Suprapubic skin (tissue), 4 donors: Measurements from ENCODE around the gene SAMD4A. TPM values are rescaled to one million over a fixed set of nuclear protein-coding genes. Genes with fewer than 3 reads are reported as not detected.

Experiments
- DNase-seq, 2 donors: peaks; one replicate each; pipeline ENCODE4 v3.0.0-alpha.2; 2019; ENCODE audit warnings: low spot score in 2 of 2
- H3K27ac ChIP-seq: fragments of 200-600 bp; sonication (generic); one replicate; pipeline ENCODE4 v1.5.1; 2019
- H3K27me3 ChIP-seq: fragments of 200-600 bp; sonication (generic); one replicate; pipeline ENCODE4 v1.5.1; 2019
- H3K36me3 ChIP-seq: fragments of 200-600 bp; sonication (generic); one replicate; pipeline ENCODE4 v1.5.1; 2019
- H3K4me1 ChIP-seq: fragments of 200-600 bp; sonication (generic); one replicate; pipeline ENCODE4 v1.5.1; 2019
- H3K4me3 ChIP-seq: fragments of 200-600 bp; sonication (generic); one replicate; pipeline ENCODE4 v1.5.1; 2019; ENCODE audit warnings: mild to moderate bottlenecking
- H3K9me3 ChIP-seq: fragments of 200-600 bp; sonication (generic); one replicate; pipeline ENCODE4 v1.5.1; 2019
- EP300 ChIP-seq: sonication (generic); formaldehyde crosslinking; IDR thresholded peaks from one replicate; pipeline ENCODE4 v1.6.1; 2017; ENCODE audit warnings: antibody characterized with exemption
- POLR2A ChIP-seq, 2 donors: fragments of 450-650 bp; IDR thresholded peaks; one replicate each; pipeline ENCODE4 v1.6.1; 2017; ENCODE audit warnings: antibody characterized with exemption in 2 of 2, mild to moderate bottlenecking in 2 of 2, moderate library complexity in 2 of 2
- POLR2AphosphoS5 ChIP-seq, 3 donors: sonication (generic); formaldehyde crosslinking; IDR thresholded peaks; one replicate each; pipeline ENCODE4 v1.6.1; 2017; ENCODE audit warnings: antibody characterized with exemption in 3 of 3
- WGBS: methylation state at CpG from one replicate; pipeline ENCODE4 v1.1.5; 2018; 5-methylcytosine and 5-hydroxymethylcytosine counted together
- total RNA-seq, 4 donors: library from RNA; depleted of rRNA; stranded (reverse); fragments of >200 nt; gene quantifications; one replicate each; pipeline ENCODE4 v1.1.0, GENCODE V29; 2016
- TF ChIP-seq, protein P1 (sequence below), 2 donors: fragments of 200-600 bp in 1 of 2; fragments of 450-650 bp in 1 of 2; sonication (generic) in 1 of 2; IDR thresholded peaks; one replicate each; pipeline ENCODE4 v1.5.1; 2016 to 2019; ENCODE audit warnings: antibody characterized with exemption in 2 of 2, mild to moderate bottlenecking in 1 of 2, moderate library complexity in 1 of 2

The SAMD4A gene
- total RNA-seq, 4 donors from 2014 or later = 7.7 to 26.6 (median 9.7) TPM

DNA sequence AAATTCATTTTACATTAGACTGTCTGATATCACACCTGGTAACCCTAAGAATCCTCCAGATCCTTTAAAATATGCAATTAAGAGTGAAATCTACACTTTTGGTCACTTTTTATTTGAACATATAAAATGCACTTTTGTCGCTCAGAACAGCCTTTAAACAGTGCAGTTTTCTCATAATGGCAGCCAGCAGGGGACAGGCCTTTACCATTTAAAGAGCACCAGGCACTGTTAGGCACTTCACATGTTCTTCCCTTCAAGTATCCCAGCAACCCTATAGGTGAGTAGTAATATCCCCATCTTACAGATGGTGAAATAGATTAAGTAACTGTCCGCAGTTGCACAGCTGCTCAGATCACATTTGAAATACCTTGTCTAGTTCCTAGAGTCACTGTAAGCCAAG, 11.3 kb upstream of the SAMD4A start:
- no peak for TF ChIP-seq POLR2AphosphoS5 (IDR thresholded peaks at IDR 0.05)
- no peak for TF ChIP-seq EP300
- no peak for TF ChIP-seq POLR2A (IDR thresholded peaks at IDR 0.05)
- TF ChIP-seq, protein P1, sequence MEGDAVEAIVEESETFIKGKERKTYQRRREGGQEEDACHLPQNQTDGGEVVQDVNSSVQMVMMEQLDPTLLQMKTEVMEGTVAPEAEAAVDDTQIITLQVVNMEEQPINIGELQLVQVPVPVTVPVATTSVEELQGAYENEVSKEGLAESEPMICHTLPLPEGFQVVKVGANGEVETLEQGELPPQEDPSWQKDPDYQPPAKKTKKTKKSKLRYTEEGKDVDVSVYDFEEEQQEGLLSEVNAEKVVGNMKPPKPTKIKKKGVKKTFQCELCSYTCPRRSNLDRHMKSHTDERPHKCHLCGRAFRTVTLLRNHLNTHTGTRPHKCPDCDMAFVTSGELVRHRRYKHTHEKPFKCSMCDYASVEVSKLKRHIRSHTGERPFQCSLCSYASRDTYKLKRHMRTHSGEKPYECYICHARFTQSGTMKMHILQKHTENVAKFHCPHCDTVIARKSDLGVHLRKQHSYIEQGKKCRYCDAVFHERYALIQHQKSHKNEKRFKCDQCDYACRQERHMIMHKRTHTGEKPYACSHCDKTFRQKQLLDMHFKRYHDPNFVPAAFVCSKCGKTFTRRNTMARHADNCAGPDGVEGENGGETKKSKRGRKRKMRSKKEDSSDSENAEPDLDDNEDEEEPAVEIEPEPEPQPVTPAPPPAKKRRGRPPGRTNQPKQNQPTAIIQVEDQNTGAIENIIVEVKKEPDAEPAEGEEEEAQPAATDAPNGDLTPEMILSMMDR (IDR thresholded peaks at IDR 0.05) = no peak
- Histone ChIP-seq H3K4me1 (no peaks in the 10 kb centered on the region), H3K4me3 (no peak overlapping the region), H3K27ac (no peak overlapping the region), H3K9me3 (no peaks in the 10 kb centered on the region), H3K27me3 (no peaks in the 10 kb centered on the region), H3K36me3 (no peaks in the 10 kb centered on the region)
- 98% methylated on average over 2 of the region's 2 CpGs for WGBS
- DNase-seq = no peak

DNA sequence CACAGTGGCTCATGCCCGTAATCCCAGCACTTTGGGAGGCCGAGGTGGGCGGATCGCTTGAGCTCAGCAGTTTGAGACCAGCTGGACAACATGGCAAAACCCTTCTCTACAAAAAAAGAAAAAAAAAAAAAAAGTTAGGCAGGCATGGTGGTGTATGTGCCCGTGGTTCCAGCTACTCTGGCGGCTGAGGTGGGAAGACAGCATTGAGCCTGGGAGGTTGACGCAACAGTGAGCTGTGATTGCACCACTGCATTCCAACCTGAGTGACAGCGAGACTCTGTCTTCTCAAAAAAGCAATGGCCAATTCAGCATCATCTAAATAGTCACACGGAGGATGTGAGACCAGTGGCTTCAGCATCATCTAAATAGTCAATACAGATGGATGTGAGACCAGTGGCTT, 10.4 kb upstream of the SAMD4A start:
- TF ChIP-seq, protein P1 (IDR thresholded peaks at IDR 0.05) = no peak
- no peak for TF ChIP-seq POLR2A (IDR thresholded peaks at IDR 0.05)
- no peak for TF ChIP-seq POLR2AphosphoS5 (IDR thresholded peaks at IDR 0.05)
- TF ChIP-seq EP300 = no peak
- no peak overlapping the region for H3K27ac ChIP-seq
- no peaks in the 10 kb centered on the region for H3K27me3 ChIP-seq
- 88% methylated on average over 9 of the region's 9 CpGs for WGBS
- H3K4me1 ChIP-seq = no peaks in the 10 kb centered on the region
- no peak for DNase-seq
- no peaks in the 10 kb centered on the region for H3K9me3 ChIP-seq
- no peak overlapping the region for H3K4me3 ChIP-seq
- H3K36me3 ChIP-seq = no peaks in the 10 kb centered on the region

DNA sequence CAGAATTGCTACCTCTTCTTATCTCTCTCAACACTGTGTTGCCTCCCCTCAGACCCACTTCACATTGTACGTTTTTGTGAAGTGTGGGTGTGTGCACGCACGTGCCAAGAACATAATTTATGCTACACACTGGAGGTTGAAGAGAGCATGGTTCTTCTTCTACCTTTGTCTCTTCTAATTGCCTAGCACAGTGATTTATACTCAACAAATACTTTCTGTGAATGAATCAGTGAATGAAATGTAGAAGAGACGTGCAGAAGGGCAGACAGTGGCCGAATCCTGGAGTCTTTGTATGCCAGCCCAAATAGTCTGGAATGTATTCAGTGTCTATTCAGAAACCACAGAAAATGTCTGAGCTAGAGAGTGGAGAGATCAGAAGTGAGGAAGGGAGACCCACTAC, 4.6 kb upstream of the SAMD4A start:
- 50% methylated on average over 5 of the region's 5 CpGs for WGBS
- Histone ChIP-seq H3K27me3 (no peaks in the 10 kb centered on the region), H3K4me1 (peaks cover 20% of the 10 kb centered on the region), H3K4me3 (no peak overlapping the region), H3K9me3 (no peaks in the 10 kb centered on the region), H3K36me3 (no peaks in the 10 kb centered on the region), H3K27ac (no peak overlapping the region)
- no peak for TF ChIP-seq POLR2AphosphoS5 (IDR thresholded peaks at IDR 0.05)
- TF ChIP-seq, protein P1 (IDR thresholded peaks at IDR 0.05) = no peak
- no peak for TF ChIP-seq EP300
- no peak for TF ChIP-seq POLR2A (IDR thresholded peaks at IDR 0.05)
- no peak for DNase-seq

DNA sequence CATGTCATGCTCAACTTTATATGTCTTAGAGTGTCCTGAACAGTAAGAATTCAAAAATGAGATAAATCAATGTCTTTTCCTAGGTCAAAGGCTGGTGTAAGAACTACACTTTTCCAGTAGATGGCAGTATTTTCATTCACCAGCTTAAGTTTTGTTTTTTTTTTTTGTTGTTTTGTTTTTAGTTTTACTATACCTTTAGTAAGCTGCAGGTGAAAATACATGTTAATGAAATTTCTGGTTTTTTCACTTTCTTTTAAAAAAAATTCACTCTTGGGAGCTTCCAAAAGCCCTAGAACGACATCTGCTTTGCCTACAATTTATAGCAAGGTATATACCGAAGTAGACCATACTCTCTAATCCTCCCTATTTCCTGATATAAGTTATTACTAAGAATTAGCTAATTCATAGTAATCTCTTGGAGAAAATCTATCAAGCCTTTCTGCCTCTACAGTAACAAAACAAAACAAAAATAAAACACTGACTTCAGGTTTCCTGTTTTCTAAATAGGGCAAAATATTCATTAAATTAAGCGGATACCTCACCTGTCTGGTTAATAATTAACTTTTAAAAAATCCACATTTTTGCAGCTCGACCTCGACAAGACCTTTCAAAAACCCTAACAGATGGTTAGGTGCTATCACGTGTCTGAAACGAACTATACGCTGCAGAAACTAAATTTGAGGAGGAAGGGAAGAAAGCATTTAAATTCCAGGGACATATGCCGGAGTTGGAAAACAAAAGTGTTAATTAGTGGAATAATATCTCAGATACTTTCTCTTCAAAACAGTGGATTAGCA, 2.7 kb upstream of the SAMD4A start:
- 3% methylated on average over 9 of the region's 9 CpGs for WGBS
- Histone ChIP-seq H3K27me3 (no peaks in the 10 kb centered on the region), H3K4me1 (peaks cover 35% of the 10 kb centered on the region), H3K27ac (peak overlapping the region; percentile 97), H3K9me3 (no peaks in the 10 kb centered on the region), H3K4me3 (peak overlapping the region; percentile 93), H3K36me3 (no peaks in the 10 kb centered on the region)
- no peak for DNase-seq
- TF ChIP-seq, protein P1 (IDR thresholded peaks at IDR 0.05) = peak; percentile 68 to 84
- no peak for TF ChIP-seq EP300

DNA sequence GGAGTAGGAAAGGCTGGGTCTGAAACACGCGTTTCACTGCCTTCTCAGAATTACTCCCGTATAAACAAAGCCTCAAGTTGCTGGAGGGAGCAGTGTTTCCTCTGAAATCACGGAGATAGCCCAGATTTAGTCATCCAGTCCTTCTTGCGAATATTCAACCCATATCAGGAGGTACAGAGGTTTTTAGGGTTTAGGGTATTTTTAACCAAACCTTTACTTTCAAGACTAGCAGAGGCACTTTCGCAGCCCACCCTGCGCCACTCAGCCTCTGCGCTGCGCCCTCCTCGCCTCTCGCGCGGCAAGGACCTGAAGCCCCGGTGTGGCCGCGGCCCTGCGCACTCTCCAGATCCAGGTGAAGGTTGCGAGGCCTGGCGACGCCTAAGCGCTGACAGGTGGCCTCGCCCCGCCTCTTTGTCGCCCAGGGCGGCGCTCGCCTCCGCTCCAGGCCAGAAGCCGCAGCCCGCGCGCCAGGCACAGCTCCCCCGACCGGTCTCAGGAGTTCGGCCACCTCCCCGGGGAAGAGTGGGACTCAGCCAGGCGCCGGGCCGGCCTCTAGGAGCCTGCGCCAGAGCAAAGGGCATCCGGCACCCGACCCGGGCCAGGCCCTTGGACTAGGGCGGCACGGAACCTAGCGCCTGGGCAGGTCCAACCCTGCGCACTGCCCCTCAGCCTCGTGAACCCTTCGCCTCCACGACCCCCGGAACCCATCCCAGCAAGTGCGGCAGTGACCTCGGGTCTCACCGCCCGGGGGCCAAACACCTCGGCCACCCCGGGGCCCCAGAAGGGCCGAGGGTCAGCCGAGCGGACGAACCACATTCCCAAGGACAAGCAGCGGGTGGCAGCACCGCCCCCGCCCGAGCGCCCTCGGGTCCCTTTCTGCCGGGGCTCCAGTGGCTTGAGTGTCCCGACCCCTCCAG, 1.8 kb upstream of the SAMD4A start:
- under 1% methylated on average over 38 of the region's 69 CpGs for WGBS
- TF ChIP-seq POLR2AphosphoS5 (IDR thresholded peaks at IDR 0.05) (no peak), POLR2A (IDR thresholded peaks at IDR 0.05) (peak in 1 of 2 donors; percentile 11), EP300 (no peak)
- TF ChIP-seq, protein P1 (IDR thresholded peaks at IDR 0.05) = peak in 1 of 2 donors; percentile 15
- Histone ChIP-seq H3K36me3 (no peaks in the 10 kb centered on the region), H3K4me3 (peak overlapping the region; percentile 93), H3K4me1 (peaks cover 44% of the 10 kb centered on the region), H3K9me3 (no peaks in the 10 kb centered on the region), H3K27me3 (no peaks in the 10 kb centered on the region), H3K27ac (peak overlapping the region; percentile 97)
- DNase-seq = peak; percentile 88 to 89
